Adrenal gland (tissue), 5 donors: ENCODE data around the gene WIPI1.

ENCODE experiments used
- POLR2A ChIP-seq, 2 donors: fragments of 450-650 bp; IDR thresholded peaks; one replicate each; pipeline ENCODE4 v1.6.1; 2017; ENCODE audit warnings: antibody characterized with exemption in 2 of 2, mild to moderate bottlenecking in 2 of 2, moderate library complexity in 1 of 2
- TF ChIP-seq, protein P1 (sequence below), 6 experiments: fragments of 450-650 bp in 4 of 6; fragments of 200-600 bp in 2 of 6; sonication (generic) in 1 of 6; IDR thresholded peaks; 1 replicate in 5 of 6; 2 replicates in 1 of 6; pipeline versions ENCODE4 v1.5.1 to v1.8.0; 2016 to 2021; ENCODE audit warnings: antibody characterized with exemption in 6 of 6, mild to moderate bottlenecking in 2 of 6, moderate library complexity in 1 of 6
- donor health status: DM: no; HTN: no; CAD: no.

DNA sequence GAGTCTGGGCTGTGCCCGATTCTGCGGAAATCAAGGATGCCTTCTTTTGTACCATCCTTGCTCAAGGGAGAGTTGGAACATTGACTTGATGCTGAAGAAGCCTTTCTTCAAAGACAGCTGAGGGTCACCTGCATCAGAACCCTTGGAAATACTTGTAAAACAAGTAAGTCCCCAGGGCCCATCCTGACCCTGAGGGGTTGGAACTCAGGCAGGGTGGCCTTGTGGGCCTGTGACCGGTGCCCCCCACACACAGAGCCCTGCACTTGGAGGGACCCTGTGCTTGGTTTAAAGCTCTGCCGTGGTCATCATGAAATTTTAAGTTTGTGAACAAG is 56.9 kb downstream of the WIPI1 start:
- TF ChIP-seq, protein P1, sequence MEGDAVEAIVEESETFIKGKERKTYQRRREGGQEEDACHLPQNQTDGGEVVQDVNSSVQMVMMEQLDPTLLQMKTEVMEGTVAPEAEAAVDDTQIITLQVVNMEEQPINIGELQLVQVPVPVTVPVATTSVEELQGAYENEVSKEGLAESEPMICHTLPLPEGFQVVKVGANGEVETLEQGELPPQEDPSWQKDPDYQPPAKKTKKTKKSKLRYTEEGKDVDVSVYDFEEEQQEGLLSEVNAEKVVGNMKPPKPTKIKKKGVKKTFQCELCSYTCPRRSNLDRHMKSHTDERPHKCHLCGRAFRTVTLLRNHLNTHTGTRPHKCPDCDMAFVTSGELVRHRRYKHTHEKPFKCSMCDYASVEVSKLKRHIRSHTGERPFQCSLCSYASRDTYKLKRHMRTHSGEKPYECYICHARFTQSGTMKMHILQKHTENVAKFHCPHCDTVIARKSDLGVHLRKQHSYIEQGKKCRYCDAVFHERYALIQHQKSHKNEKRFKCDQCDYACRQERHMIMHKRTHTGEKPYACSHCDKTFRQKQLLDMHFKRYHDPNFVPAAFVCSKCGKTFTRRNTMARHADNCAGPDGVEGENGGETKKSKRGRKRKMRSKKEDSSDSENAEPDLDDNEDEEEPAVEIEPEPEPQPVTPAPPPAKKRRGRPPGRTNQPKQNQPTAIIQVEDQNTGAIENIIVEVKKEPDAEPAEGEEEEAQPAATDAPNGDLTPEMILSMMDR (IDR thresholded peaks at IDR 0.05): no peak
- TF ChIP-seq POLR2A (IDR thresholded peaks at IDR 0.05): no peak
